Anterior cingulate cortex (tissue), 58 donors: ENCODE data around the gene LRFN5.
"Not testable (repeated sequence)": the region's sequence is repeated elsewhere in the genome, so short reads cannot be mapped to it uniquely, and the experiment has no call there.

Source experiments
- DNase-seq, 58 donors: peaks; one replicate each; lab custom pipeline; 2025; lab: John Stamatoyannopoulos, UW

Gene LRFN5

GRCh38 chr14:41606532-41607303, at the start of gene LRFN5:
Gene LRFN5, plus strand, starts transcription at chr14:41606876.
- peak in 25 of 58 donors; percentile 17 to 72 (median 43) for DNase-seq

GRCh38 chr14:41558490-41558889, 48.2 kb upstream of the LRFN5 start:
- no peak for DNase-seq

GRCh38 chr14:41566864-41567263, 39.8 kb upstream of the LRFN5 start:
- not testable (repeated sequence) for DNase-seq

- DNase-seq = no peak
These were observed 37.7 kb upstream of the LRFN5 start for GRCh38 chr14:41568979-41569378.

GRCh38 chr14:41570415-41571155, 36.1 kb upstream of the LRFN5 start:
- no peak for DNase-seq

GRCh38 chr14:41586237-41586636, 20.4 kb upstream of the LRFN5 start:
- DNase-seq = no peak

GRCh38 chr14:41597647-41598046, 9.0 kb upstream of the LRFN5 start:
- DNase-seq = no peak

- not testable (repeated sequence) for DNase-seq
These were observed 6.8 kb upstream of the LRFN5 start for GRCh38 chr14:41599805-41600385.

- DNase-seq = peak in 21 of 58 donors; percentile 7 to 64 (median 38)
These were observed 1.8 kb upstream of the LRFN5 start for GRCh38 chr14:41604721-41605531.

- DNase-seq = peak in 10 of 58 donors; percentile 7 to 64 (median 36)
These were observed 960 bp upstream of the LRFN5 start for GRCh38 chr14:41605550-41606281.

GRCh38 chr14:41606282-41606531, 469 bp upstream of the LRFN5 start:
- DNase-seq = peak in 1 of 58 donors; percentile 71

GRCh38 chr14:41607304-41607775, 664 bp downstream of the LRFN5 start:
- DNase-seq = peak in 12 of 58 donors; percentile 8 to 52 (median 30)

GRCh38 chr14:41607966-41608663, 1.4 kb downstream of the LRFN5 start:
- peak in 14 of 58 donors; percentile 5 to 49 (median 14) for DNase-seq

GRCh38 chr14:41608681-41609390, 2.2 kb downstream of the LRFN5 start:
- DNase-seq = peak in 2 of 58 donors; percentile 5 to 7

GRCh38 chr14:41609704-41610183, 3.1 kb downstream of the LRFN5 start:
- DNase-seq = peak in 49 of 58 donors; percentile 21 to 88 (median 65)

GRCh38 chr14:41615011-41615595, 8.4 kb downstream of the LRFN5 start:
- DNase-seq = no peak

GRCh38 chr14:41623736-41624135, 17.1 kb downstream of the LRFN5 start:
- DNase-seq = no peak

GRCh38 chr14:41629876-41630275, 23.2 kb downstream of the LRFN5 start:
- no peak for DNase-seq
